ENCODE results near the gene CA9.

- TF ChIP-seq CTCF (conservative IDR thresholded peaks at IDR 0.05) (no peak), EZH2 (IDR thresholded peaks at IDR 0.05; ENCODE audit: low read depth) (no peak)
Measured at GRCh38 chr9:35718721-35719511, 45.2 kb downstream of the CA9 start.
